H1 (cell line): ENCODE results near the gene CHCHD1. TPM values are rescaled to one million over a fixed set of nuclear protein-coding genes. Genes with fewer than 3 reads are reported as not detected.
"Not testable (repeated sequence)": the region's sequence is repeated elsewhere in the genome, so short reads cannot be mapped to it uniquely, and the experiment has no call there.

Experiments used
- CTCF ChIA-PET: fragments of 300-600 bp; sonication (Branson Sonifier 250); formaldehyde crosslinking; loops from one replicate; lab custom pipeline; 2021; ENCODE audit not compliant: partially characterized antibody; lab: Charles Lee
- POLR2A ChIA-PET: fragments of 300-600 bp; sonication (Branson Sonifier 250); formaldehyde crosslinking; loops from one replicate; lab custom pipeline; 2021; ENCODE audit warnings: inconsistent platforms; ENCODE audit not compliant: partially characterized antibody; lab: Charles Lee
- DNase-seq, 2 experiments: peaks; one replicate each; pipeline versions ENCODE4 v3.0.0 to v3.0.0-alpha.2; 2010 to 2022; ENCODE audit warnings: low spot score in 2 of 2, low read depth in 1 of 2, mixed read lengths in 1 of 2
- FAIRE-seq: peaks from 2 replicates; lab custom pipeline; 2011; peaks lifted over from hg19 to GRCh38; lab: Jason Lieb, UNC
- H2AFZ ChIP-seq: 2 replicates; pipeline ENCODE4 v1.8.1; 2012; ENCODE audit warnings: low read length, inconsistent platforms
- H2AK5ac ChIP-seq: 2 replicates; pipeline ENCODE4 v1.6.1; 2013; ENCODE audit warnings: low read depth, low read length
- H2BK120ac ChIP-seq: replicated peaks from 2 replicates; pipeline ENCODE3; 2013; ENCODE audit warnings: low read depth, low read length, inconsistent platforms
- H2BK12ac ChIP-seq: 2 replicates; pipeline ENCODE4 v1.6.1; 2013; ENCODE audit warnings: low read depth, low read length
- H2BK15ac ChIP-seq: 2 replicates; pipeline ENCODE4 v1.6.1; 2013; ENCODE audit warnings: low read length
- H2BK20ac ChIP-seq: 2 replicates; pipeline ENCODE4 v1.6.1; 2013; ENCODE audit warnings: low read length
- H2BK5ac ChIP-seq: 2 replicates; pipeline ENCODE4 v1.6.1; 2013; ENCODE audit warnings: low read depth, low read length
- H3K14ac ChIP-seq: 2 replicates; pipeline ENCODE4 v1.6.1; 2013; ENCODE audit warnings: inconsistent platforms; ENCODE audit not compliant: insufficient read length
- H3K18ac ChIP-seq: 2 replicates; pipeline ENCODE4 v1.6.1; 2013; ENCODE audit warnings: low read length; ENCODE audit errors: extremely low read depth
- H3K23ac ChIP-seq: 2 replicates; pipeline ENCODE4 v1.6.1; 2013; ENCODE audit warnings: inconsistent platforms; ENCODE audit not compliant: insufficient read length
- H3K23me2 ChIP-seq: 2 replicates; pipeline ENCODE4 v1.6.1; 2013; ENCODE audit warnings: low read depth, low read length
- H3K27ac ChIP-seq: 2 replicates; pipeline ENCODE4 v1.6.1; 2011; ENCODE audit warnings: low read depth, low read length, inconsistent platforms
- H3K27me3 ChIP-seq, 4 experiments: replicated peaks in 1 of 4; 1 replicate in 1 of 4; 2 replicates in 3 of 4; pipeline versions ENCODE4 v1.6.1 to v1.8.1; 2011 to 2013; ENCODE audit warnings: low read length in 3 of 4, mild to moderate bottlenecking in 3 of 4, inconsistent platforms in 2 of 4, mixed read lengths in 2 of 4, moderate library complexity in 1 of 4; ENCODE audit not compliant: control insufficient read depth in 3 of 4, insufficient read depth in 3 of 4; ENCODE audit errors: extremely low read depth in 1 of 4
- H3K36me3 ChIP-seq, 4 experiments: 2 replicates each; pipeline versions ENCODE4 v1.6.1 to v1.8.1; 2011 to 2013; ENCODE audit warnings: mild to moderate bottlenecking in 4 of 4, low read length in 3 of 4, moderate library complexity in 2 of 4, control low read depth in 1 of 4, inconsistent platforms in 1 of 4; ENCODE audit not compliant: insufficient read depth in 4 of 4, control insufficient read depth in 2 of 4
- H3K4ac ChIP-seq: replicated peaks from 2 replicates; pipeline ENCODE3; 2013; ENCODE audit warnings: low read length, low read depth, mixed read lengths, inconsistent platforms; ENCODE audit not compliant: insufficient read length
- H3K4me1 ChIP-seq, 4 experiments: replicated peaks in 1 of 4; 1 replicate in 1 of 4; 2 replicates in 3 of 4; pipeline versions ENCODE4 v1.6.1 to v1.8.1; 2011 to 2013; ENCODE audit warnings: low read length in 3 of 4, inconsistent platforms in 2 of 4, mixed read lengths in 1 of 4; ENCODE audit not compliant: insufficient read depth in 4 of 4, control insufficient read depth in 3 of 4
- H3K4me2 ChIP-seq, 2 experiments: 2 replicates each; pipeline versions ENCODE4 v1.6.1 to v1.8.1; 2011 to 2013; ENCODE audit warnings: low read depth in 2 of 2, low read length in 2 of 2, control low read depth in 1 of 2, inconsistent platforms in 1 of 2, mild to moderate bottlenecking in 1 of 2; ENCODE audit not compliant: insufficient read depth in 1 of 2
- H3K4me3 ChIP-seq, 4 experiments: fragments of 200-600, 300-600 bp in 1 of 4; sonication (generic), shearing (Covaris generic), sonication (Bioruptor Twin) in 1 of 4; 2 replicates each; pipeline versions ENCODE4 v1.5.1 to v1.8.1; 2011 to 2016; ENCODE audit warnings: low read length in 4 of 4, low read depth in 3 of 4, control low read depth in 2 of 4, inconsistent platforms in 2 of 4, mild to moderate bottlenecking in 2 of 4, mixed read lengths in 1 of 4, moderate library complexity in 1 of 4; ENCODE audit not compliant: insufficient read depth in 2 of 4; ENCODE audit errors: extremely low read depth in 1 of 4
- H3K56ac ChIP-seq: replicated peaks from 2 replicates; pipeline ENCODE3; 2013; ENCODE audit warnings: low read depth, mild to moderate bottlenecking, mixed read lengths, low read length, inconsistent platforms; ENCODE audit not compliant: insufficient read length
- H3K79me1 ChIP-seq: 2 replicates; pipeline ENCODE4 v1.6.1; 2013; ENCODE audit warnings: low read depth, low read length, control low read depth
- H3K79me2 ChIP-seq, 2 experiments: 2 replicates each; pipeline versions ENCODE4 v1.6.1 to v1.8.1; 2012 to 2013; ENCODE audit warnings: low read length in 2 of 2, mild to moderate bottlenecking in 2 of 2, inconsistent platforms in 1 of 2; ENCODE audit not compliant: insufficient read depth in 2 of 2, control insufficient read depth in 1 of 2
- H3K9ac ChIP-seq, 4 experiments: replicated peaks in 1 of 4; 1 replicate in 1 of 4; 2 replicates in 3 of 4; pipeline versions ENCODE4 v1.6.1 to v1.8.1; 2011 to 2013; ENCODE audit warnings: low read depth in 3 of 4, low read length in 3 of 4, control low read depth in 2 of 4, mild to moderate bottlenecking in 2 of 4, moderate library complexity in 2 of 4, inconsistent platforms in 1 of 4; ENCODE audit errors: extremely low read depth in 1 of 4
- H3K9me3 ChIP-seq, 2 experiments: 2 replicates each; pipeline versions ENCODE4 v1.6.1 to v1.8.1; 2012 to 2013; ENCODE audit warnings: mild to moderate bottlenecking in 2 of 2, moderate library complexity in 2 of 2, control low read depth in 1 of 2, inconsistent platforms in 1 of 2, low read depth in 1 of 2, low read length in 1 of 2, mixed read lengths in 1 of 2; ENCODE audit not compliant: insufficient read depth in 2 of 2
- H4K20me1 ChIP-seq, 2 experiments: replicated peaks in 1 of 2; 2 replicates each; pipeline versions ENCODE3 to v1.8.1; 2011 to 2013; ENCODE audit warnings: inconsistent platforms in 2 of 2, low read length in 2 of 2, mild to moderate bottlenecking in 1 of 2; ENCODE audit not compliant: insufficient read depth in 2 of 2, control insufficient read depth in 1 of 2
- H4K5ac ChIP-seq: 2 replicates; pipeline ENCODE4 v1.6.1; 2013; ENCODE audit warnings: low read length, low read depth, mixed read lengths, inconsistent platforms; ENCODE audit not compliant: insufficient read length
- H4K8ac ChIP-seq: 2 replicates; pipeline ENCODE4 v1.8.0; 2013; ENCODE audit warnings: mild to moderate bottlenecking, moderate library complexity, low read length, inconsistent platforms; ENCODE audit not compliant: insufficient read depth; ENCODE audit errors: extremely low read depth
- H4K91ac ChIP-seq: replicated peaks from 2 replicates; pipeline ENCODE3; 2013; ENCODE audit warnings: low read length, mixed read lengths, inconsistent platforms; ENCODE audit not compliant: insufficient read length
- BCL11A ChIP-seq, 2 experiments: IDR thresholded peaks; one replicate each; pipeline ENCODE4 v1.6.1; 2011; ENCODE audit warnings: low read depth in 2 of 2, low read length in 2 of 2, mild to moderate bottlenecking in 2 of 2
- E2F6 ChIP-seq: IDR thresholded peaks from 2 replicates; pipeline ENCODE4 v1.6.1; 2012; ENCODE audit warnings: inconsistent platforms
- JUN ChIP-seq: IDR thresholded peaks from 2 replicates; pipeline ENCODE4 v1.6.1; 2011; ENCODE audit warnings: low read depth, mild to moderate bottlenecking, improper control_type of control experiment, low read length
- RFX5 ChIP-seq: IDR thresholded peaks from 2 replicates; pipeline ENCODE4 v1.6.1; 2011; ENCODE audit warnings: low read depth, low read length, improper control_type of control experiment, borderline replicate concordance
- SIRT6 ChIP-seq: IDR thresholded peaks from one replicate; pipeline ENCODE4 v1.7.1; 2012; ENCODE audit warnings: low read length, inconsistent platforms
- SP1 ChIP-seq: IDR thresholded peaks from 2 replicates; pipeline ENCODE4 v1.6.1; 2011; ENCODE audit warnings: low read depth, low read length
- WGBS, 2 experiments: shearing (Covaris generic) in 1 of 2; methylation state at CpG; one replicate each; pipeline versions ENCODE4 v1.1.6 to v1.1.7; 2013 to 2015; ENCODE audit warnings: low lambda C conversion rate in 2 of 2, mixed read lengths in 2 of 2, inconsistent platforms in 1 of 2, low coverage in 1 of 2, missing lambda C conversion rate in 1 of 2; ENCODE audit not compliant: insufficient replicate concordance in 2 of 2, insufficient coverage in 1 of 2, insufficient read length in 1 of 2; ENCODE audit errors: extremely low coverage in 1 of 2, missing lambda C conversion rate in 1 of 2; 5-methylcytosine and 5-hydroxymethylcytosine counted together
- polyA plus RNA-seq, 7 experiments: library from polyadenylated mRNA; depleted of rRNA in 3 of 7; stranded (reverse) in 5 of 7; unstranded in 2 of 7; fragments of >200 nt in 5 of 7; fragments of 200-250 nt in 2 of 7; gene quantifications; 1 replicate in 5 of 7; 2 replicates in 1 of 7; 4 replicates in 1 of 7; pipeline versions ENCODE4 v1.2.1 to v1.2.3, GENCODE V29; 2011 to 2013; ENCODE audit warnings: missing spikeins in 2 of 7, mixed read lengths in 2 of 7
- total RNA-seq: library from RNA; stranded (reverse); fragmentation: NEBNext Ultra II Directional; extraction: Animal tissue kit (Norgen Biotek cat#: 25700); gene quantifications from 2 replicates; pipeline ENCODE4 v1.2.1, GENCODE V29; 2021

CHCHD1 gene
- total and polyA plus RNA-seq, 2 of the 8 experiments (the other 6 are each of a cell fraction or from before 2014, with no cell fraction given): 44.9 to 58.1 TPM

GRCh38 chr10:73828161-73828560 is 46.3 kb downstream of the CHCHD1 start (continued):
- no peak for TF ChIP-seq RFX5
- TF ChIP-seq SP1: no peak
- no peak for TF ChIP-seq JUN
- TF ChIP-seq E2F6: no peak
- TF ChIP-seq SIRT6: no peak
- no peak for TF ChIP-seq BCL11A (IDR thresholded peaks at IDR 0.05; ENCODE audit: low read depth in 2 of 2, low read length in 2 of 2)

GRCh38 chr10:73829090-73829489 is 47.2 kb downstream of the CHCHD1 start:
- H4K91ac ChIP-seq, H3K4me1 ChIP-seq, H3K36me3 ChIP-seq, H3K27me3 ChIP-seq, H3K4me3 ChIP-seq, H3K27ac ChIP-seq, H3K23me2 ChIP-seq, H4K5ac ChIP-seq, H3K14ac ChIP-seq, H2BK120ac ChIP-seq, H3K23ac ChIP-seq, H2BK5ac ChIP-seq, H3K79me2 ChIP-seq, H3K56ac ChIP-seq, H4K8ac ChIP-seq, H2BK12ac ChIP-seq, POLR2A ChIA-PET, H3K79me1 ChIP-seq, H2AFZ ChIP-seq, H3K9ac ChIP-seq, H2AK5ac ChIP-seq, H4K20me1 ChIP-seq, H3K9me3 ChIP-seq, DNase-seq, FAIRE-seq, H3K18ac ChIP-seq, H3K4me2 ChIP-seq, H2BK15ac ChIP-seq, H3K4ac ChIP-seq, H2BK20ac ChIP-seq: not testable (repeated sequence)
- whole genome bisulfite sequencing, 2 experiments: 93% methylated on average over 7 of the region's 7 CpGs; no CpG with 5 or more reads in 1 of the 2 experiments
- CTCF ChIA-PET: interaction anchor here (1.0 to 16.6 kb wide), 4 partner anchors 10 to 112 kb away, joined by 3 to 142 read pairs (median 6); no protein-coding TSS in a partner anchor
